Measurements from ENCODE around the gene C1orf115. TPM values are rescaled to one million over a fixed set of nuclear protein-coding genes. Genes with fewer than 3 reads are reported as not detected.
"Not testable (repeated sequence)": the region's sequence is repeated elsewhere in the genome, so short reads cannot be mapped to it uniquely, and the experiment has no call there.

Gene C1orf115
- total and polyA plus RNA-seq, 2 donors, result 3.5 to 5.2 TPM

- Histone ChIP-seq H3K27ac (ENCODE audit: low read depth in 1 of 2, low read length in 1 of 2) (no peak overlapping the region), H3K36me3 (ENCODE audit: control insufficient read depth in 2 of 2, insufficient read depth in 2 of 2, low read length in 1 of 2) (no peaks in the 10 kb centered on the region), H3K4me3 (ENCODE audit: low read length in 2 of 2) (no peak overlapping the region), H3K4me1 (ENCODE audit: control insufficient read depth in 2 of 2, insufficient read depth in 2 of 2, low read length in 2 of 2) (peaks cover 0 to 5% of the 10 kb centered on the region in 2 donors), H3K9me3 (ENCODE audit: control insufficient read depth in 2 of 2, insufficient read depth in 1 of 2, low read length in 1 of 2) (no peaks in the 10 kb centered on the region), H3K27me3 (ENCODE audit: control insufficient read depth in 2 of 2, insufficient read depth in 1 of 2, low read length in 1 of 2) (no peaks in the 10 kb centered on the region)
- no peak for DNase-seq (ENCODE audit: low read depth in 6 of 9, low spot score in 9 of 9)
- 77% methylated on average over 3 of the region's 3 CpGs for WGBS
These were observed 42.0 kb downstream of the C1orf115 start for GRCh38 chr1:220732137-220732536.

- H3K4me1 ChIP-seq (ENCODE audit: control insufficient read depth in 2 of 2, insufficient read depth in 2 of 2, low read length in 2 of 2), result peaks cover 0 to 5% of the 10 kb centered on the region in 2 donors
- H3K4me3 ChIP-seq (ENCODE audit: low read length in 2 of 2), result no peak overlapping the region
- H3K27me3 ChIP-seq (ENCODE audit: control insufficient read depth in 2 of 2, insufficient read depth in 1 of 2, low read length in 1 of 2), result no peaks in the 10 kb centered on the region
- no peaks in the 10 kb centered on the region for H3K9me3 ChIP-seq (ENCODE audit: control insufficient read depth in 2 of 2, insufficient read depth in 1 of 2, low read length in 1 of 2)
- no peak for DNase-seq (ENCODE audit: low read depth in 6 of 9, low spot score in 9 of 9)
- H3K36me3 ChIP-seq (ENCODE audit: control insufficient read depth in 2 of 2, insufficient read depth in 2 of 2, low read length in 1 of 2), result no peaks in the 10 kb centered on the region
- no peak overlapping the region for H3K27ac ChIP-seq (ENCODE audit: low read depth in 1 of 2, low read length in 1 of 2)
- 87% methylated on average over 7 of the region's 7 CpGs for WGBS
These were observed 42.5 kb downstream of the C1orf115 start for GRCh38 chr1:220732621-220733020.

GRCh38 chr1:220733086-220733601 lies 43.0 kb downstream of the C1orf115 start:
- Histone ChIP-seq H3K4me1 (ENCODE audit: control insufficient read depth in 2 of 2, insufficient read depth in 2 of 2, low read length in 2 of 2) (peaks cover 0 to 5% of the 10 kb centered on the region in 2 donors), H3K27me3 (ENCODE audit: control insufficient read depth in 2 of 2, insufficient read depth in 1 of 2, low read length in 1 of 2) (no peaks in the 10 kb centered on the region), H3K27ac (ENCODE audit: low read depth in 1 of 2, low read length in 1 of 2) (no peak overlapping the region), H3K9me3 (ENCODE audit: control insufficient read depth in 2 of 2, insufficient read depth in 1 of 2, low read length in 1 of 2) (no peaks in the 10 kb centered on the region), H3K36me3 (ENCODE audit: control insufficient read depth in 2 of 2, insufficient read depth in 2 of 2, low read length in 1 of 2) (no peaks in the 10 kb centered on the region), H3K4me3 (ENCODE audit: low read length in 2 of 2) (no peak overlapping the region)
- WGBS, result 7% methylated on average over 15 of the region's 15 CpGs
- peak; percentile 16 to 66 (median 19) for DNase-seq (ENCODE audit: low read depth in 6 of 9, low spot score in 9 of 9)

- 97% methylated on average over 11 of the region's 11 CpGs for WGBS
- H3K9me3 ChIP-seq (ENCODE audit: control insufficient read depth in 2 of 2, insufficient read depth in 1 of 2, low read length in 1 of 2), result no peaks in the 10 kb centered on the region
- H3K4me1 ChIP-seq (ENCODE audit: control insufficient read depth in 2 of 2, insufficient read depth in 2 of 2, low read length in 2 of 2), result peaks cover 0 to 5% of the 10 kb centered on the region in 2 donors
- DNase-seq (ENCODE audit: low read depth in 6 of 9, low spot score in 9 of 9), result no peak
- H3K27me3 ChIP-seq (ENCODE audit: control insufficient read depth in 2 of 2, insufficient read depth in 1 of 2, low read length in 1 of 2), result no peaks in the 10 kb centered on the region
- no peak overlapping the region for H3K27ac ChIP-seq (ENCODE audit: low read depth in 1 of 2, low read length in 1 of 2)
- H3K4me3 ChIP-seq (ENCODE audit: low read length in 2 of 2), result no peak overlapping the region
- H3K36me3 ChIP-seq (ENCODE audit: control insufficient read depth in 2 of 2, insufficient read depth in 2 of 2, low read length in 1 of 2), result no peaks in the 10 kb centered on the region
These were observed 44.6 kb downstream of the C1orf115 start for GRCh38 chr1:220734571-220735326.

GRCh38 chr1:220736283-220736682 lies 46.1 kb downstream of the C1orf115 start:
- 97% methylated on average over 7 of the region's 7 CpGs for WGBS

GRCh38 chr1:220741349-220741748 lies 51.2 kb downstream of the C1orf115 start:
- H3K4me3 ChIP-seq (ENCODE audit: low read length in 2 of 2), result no peak overlapping the region
- WGBS, result 60% methylated on average over 2 of the region's 2 CpGs
- no peak for DNase-seq (ENCODE audit: low read depth in 6 of 9, low spot score in 9 of 9)

More at GRCh38 chr1:220736283-220736682, 46.1 kb downstream of the C1orf115 start:
- not testable (repeated sequence) for H3K27ac ChIP-seq (ENCODE audit: low read depth in 1 of 2, low read length in 1 of 2); H3K4me1 ChIP-seq (ENCODE audit: control insufficient read depth in 2 of 2, insufficient read depth in 2 of 2, low read length in 2 of 2); H3K27me3 ChIP-seq (ENCODE audit: control insufficient read depth in 2 of 2, insufficient read depth in 1 of 2, low read length in 1 of 2); H3K36me3 ChIP-seq (ENCODE audit: control insufficient read depth in 2 of 2, insufficient read depth in 2 of 2, low read length in 1 of 2); H3K4me3 ChIP-seq (ENCODE audit: low read length in 2 of 2); DNase-seq (ENCODE audit: low read depth in 6 of 9, low spot score in 9 of 9); H3K9me3 ChIP-seq (ENCODE audit: control insufficient read depth in 2 of 2, insufficient read depth in 1 of 2, low read length in 1 of 2)

GRCh38 chr1:220741825-220742224 lies 51.7 kb downstream of the C1orf115 start:
- no peaks in the 10 kb centered on the region for H3K36me3 ChIP-seq (ENCODE audit: control insufficient read depth in 2 of 2, insufficient read depth in 2 of 2, low read length in 1 of 2)
- H3K27ac ChIP-seq (ENCODE audit: low read depth in 1 of 2, low read length in 1 of 2), result no peak overlapping the region
- 100% methylated on average over 1 of the region's 1 CpG for WGBS
- H3K4me1 ChIP-seq (ENCODE audit: control insufficient read depth in 2 of 2, insufficient read depth in 2 of 2, low read length in 2 of 2), result no peaks in the 10 kb centered on the region
- H3K9me3 ChIP-seq (ENCODE audit: control insufficient read depth in 2 of 2, insufficient read depth in 1 of 2, low read length in 1 of 2), result no peaks in the 10 kb centered on the region
- DNase-seq (ENCODE audit: low read depth in 6 of 9, low spot score in 9 of 9), result no peak
- H3K4me3 ChIP-seq (ENCODE audit: low read length in 2 of 2), result no peak overlapping the region
- peaks cover 0 to 11% of the 10 kb centered on the region in 2 donors for H3K27me3 ChIP-seq (ENCODE audit: control insufficient read depth in 2 of 2, insufficient read depth in 1 of 2, low read length in 1 of 2)

More at GRCh38 chr1:220741349-220741748, 51.2 kb downstream of the C1orf115 start:
- peaks cover 0 to 6% of the 10 kb centered on the region in 2 donors for H3K27me3 ChIP-seq (ENCODE audit: control insufficient read depth in 2 of 2, insufficient read depth in 1 of 2, low read length in 1 of 2)
- H3K36me3 ChIP-seq (ENCODE audit: control insufficient read depth in 2 of 2, insufficient read depth in 2 of 2, low read length in 1 of 2), result no peaks in the 10 kb centered on the region
- H3K27ac ChIP-seq (ENCODE audit: low read depth in 1 of 2, low read length in 1 of 2), result no peak overlapping the region
- no peaks in the 10 kb centered on the region for H3K4me1 ChIP-seq (ENCODE audit: control insufficient read depth in 2 of 2, insufficient read depth in 2 of 2, low read length in 2 of 2)
- H3K9me3 ChIP-seq (ENCODE audit: control insufficient read depth in 2 of 2, insufficient read depth in 1 of 2, low read length in 1 of 2), result no peaks in the 10 kb centered on the region

GRCh38 chr1:220742520-220742919 lies 52.4 kb downstream of the C1orf115 start:
- Histone ChIP-seq H3K27ac (ENCODE audit: low read depth in 1 of 2, low read length in 1 of 2) (no peak overlapping the region), H3K4me3 (ENCODE audit: low read length in 2 of 2) (no peak overlapping the region), H3K4me1 (ENCODE audit: control insufficient read depth in 2 of 2, insufficient read depth in 2 of 2, low read length in 2 of 2) (no peaks in the 10 kb centered on the region), H3K27me3 (ENCODE audit: control insufficient read depth in 2 of 2, insufficient read depth in 1 of 2, low read length in 1 of 2) (peaks cover 0 to 18% of the 10 kb centered on the region in 2 donors), H3K36me3 (ENCODE audit: control insufficient read depth in 2 of 2, insufficient read depth in 2 of 2, low read length in 1 of 2) (no peaks in the 10 kb centered on the region), H3K9me3 (ENCODE audit: control insufficient read depth in 2 of 2, insufficient read depth in 1 of 2, low read length in 1 of 2) (no peaks in the 10 kb centered on the region)
- no peak for DNase-seq (ENCODE audit: low read depth in 6 of 9, low spot score in 9 of 9)
- 93% methylated on average over 3 of the region's 3 CpGs for WGBS

- 93% methylated on average over 3 of the region's 3 CpGs for WGBS
- DNase-seq (ENCODE audit: low read depth in 6 of 9, low spot score in 9 of 9), result no peak
- Histone ChIP-seq H3K27ac (ENCODE audit: low read depth in 1 of 2, low read length in 1 of 2) (no peak overlapping the region), H3K4me1 (ENCODE audit: control insufficient read depth in 2 of 2, insufficient read depth in 2 of 2, low read length in 2 of 2) (peaks cover 0 to 5% of the 10 kb centered on the region in 2 donors), H3K4me3 (ENCODE audit: low read length in 2 of 2) (no peak overlapping the region), H3K27me3 (ENCODE audit: control insufficient read depth in 2 of 2, insufficient read depth in 1 of 2, low read length in 1 of 2) (peaks cover 10 to 41% of the 10 kb centered on the region in 2 donors), H3K9me3 (ENCODE audit: control insufficient read depth in 2 of 2, insufficient read depth in 1 of 2, low read length in 1 of 2) (no peaks in the 10 kb centered on the region), H3K36me3 (ENCODE audit: control insufficient read depth in 2 of 2, insufficient read depth in 2 of 2, low read length in 1 of 2) (no peaks in the 10 kb centered on the region)
These were observed 56.7 kb downstream of the C1orf115 start for GRCh38 chr1:220746851-220747250.

Measured in thymus (tissue), 11 donors.